ENCODE results near the gene KREMEN2. TPM values are rescaled to one million over a fixed set of nuclear protein-coding genes. Genes with fewer than 3 reads are reported as not detected.

The KREMEN2 gene
- total and polyA plus RNA-seq, 2 of the 8 experiments (the other 6 are each of a cell fraction or from before 2014, with no cell fraction given) = 6.6 to 7.0 TPM

DNA sequence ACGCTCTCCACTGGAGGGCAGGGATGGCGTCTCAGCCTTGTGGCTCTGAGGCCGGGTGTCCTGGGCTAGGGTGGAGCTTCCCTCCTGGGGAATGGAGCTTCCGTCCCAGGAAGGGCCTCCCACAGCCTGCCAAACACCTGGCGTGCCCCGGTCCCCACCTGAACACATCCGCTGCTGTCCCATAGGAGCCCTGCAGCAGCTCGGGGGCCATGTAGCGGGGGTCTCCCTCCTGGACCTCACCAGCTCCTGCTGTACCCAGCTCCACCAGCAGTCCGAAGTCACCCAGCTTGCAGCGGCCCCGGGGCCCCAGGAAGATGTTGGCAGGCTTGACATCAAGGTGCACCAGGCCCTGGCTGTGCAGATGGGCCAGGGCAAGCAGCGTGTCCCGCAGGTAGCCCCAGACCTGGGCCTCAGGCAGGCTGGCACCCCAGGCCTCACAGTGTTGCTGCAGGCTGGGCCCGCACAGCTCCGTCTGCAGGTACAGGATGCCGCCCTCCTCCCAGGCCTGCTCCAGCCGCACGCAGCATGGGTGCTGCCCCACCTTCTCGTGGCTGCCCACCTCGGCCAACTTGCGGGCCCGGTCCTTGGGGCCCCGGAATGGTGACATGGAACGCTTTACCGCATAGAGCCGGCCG, 11.2 kb downstream of the KREMEN2 start (continued):
- TF ChIP-seq, protein P1, sequence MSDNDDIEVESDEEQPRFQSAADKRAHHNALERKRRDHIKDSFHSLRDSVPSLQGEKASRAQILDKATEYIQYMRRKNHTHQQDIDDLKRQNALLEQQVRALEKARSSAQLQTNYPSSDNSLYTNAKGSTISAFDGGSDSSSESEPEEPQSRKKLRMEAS (IDR thresholded peaks at IDR 0.05) = no peak
- TF ChIP-seq ASH2L (IDR thresholded peaks at IDR 0.05; ENCODE audit: low read length) (no peak), CEBPB (IDR thresholded peaks at IDR 0.05; ENCODE audit: low read depth, low read length) (no peak), SIX5 (IDR thresholded peaks at IDR 0.05; ENCODE audit: low read depth, low read length) (no peak), SAP30 (IDR thresholded peaks at IDR 0.05; ENCODE audit: insufficient read depth, insufficient replicate concordance, low read length) (no peak), YY1 (IDR thresholded peaks at IDR 0.05; ENCODE audit: low read depth, low read length) (no peak), GABPA (IDR thresholded peaks at IDR 0.05; ENCODE audit: borderline replicate concordance, insufficient read depth, low read length) (no peak), ZNF274 (IDR thresholded peaks at IDR 0.05; ENCODE audit: borderline replicate concordance, extremely low read depth, low read length) (no peak)
